GM19099 (cell line): ENCODE data around the gene UBA1.

Experiments used
- POLR2A ChIP-seq: IDR thresholded peaks from 3 replicates; pipeline ENCODE4 v1.6.1; 2011; ENCODE audit warnings: low read depth; ENCODE audit not compliant: insufficient read length; ENCODE audit errors: extremely low read depth

UBA1 gene

GRCh38 chrX:47178337-47178736, 15.3 kb upstream of the UBA1 start:
- TF ChIP-seq POLR2A: no peak

DNA sequence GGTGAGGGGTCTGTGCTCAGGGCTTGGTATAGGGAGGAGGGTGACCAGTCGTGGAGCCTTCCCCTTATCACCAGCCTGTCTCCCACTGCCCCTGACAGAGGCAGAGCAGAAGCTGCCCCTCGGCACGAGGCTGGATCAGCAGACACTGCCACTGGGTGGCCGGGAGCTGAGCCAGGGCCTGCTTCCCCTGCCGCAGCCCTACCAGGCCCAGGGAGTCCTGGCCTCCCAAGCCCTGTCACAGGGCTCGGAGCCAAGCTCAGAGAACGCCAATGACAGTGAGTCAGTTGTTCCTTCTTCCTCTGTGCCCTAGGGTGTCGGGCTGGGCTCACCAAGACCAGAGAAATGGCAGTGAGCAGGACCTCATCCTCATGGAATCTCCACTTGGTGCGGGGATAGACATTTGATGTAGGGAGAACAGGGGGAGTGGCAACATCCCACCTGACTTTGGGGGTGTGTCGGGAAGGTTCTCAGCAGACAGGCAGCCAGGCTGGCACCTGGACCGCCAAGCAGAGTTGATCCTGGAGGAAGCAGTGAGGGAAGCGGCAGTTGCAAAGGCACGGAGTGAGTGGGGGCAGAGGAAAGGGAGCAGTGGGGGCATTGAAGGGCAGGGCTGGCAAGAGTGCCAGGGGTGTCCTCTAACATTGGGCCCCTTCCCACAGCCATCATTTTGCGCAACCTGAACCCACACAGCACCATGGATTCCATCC, 14.3 kb upstream of the UBA1 start:
- TF ChIP-seq POLR2A: no peak

DNA sequence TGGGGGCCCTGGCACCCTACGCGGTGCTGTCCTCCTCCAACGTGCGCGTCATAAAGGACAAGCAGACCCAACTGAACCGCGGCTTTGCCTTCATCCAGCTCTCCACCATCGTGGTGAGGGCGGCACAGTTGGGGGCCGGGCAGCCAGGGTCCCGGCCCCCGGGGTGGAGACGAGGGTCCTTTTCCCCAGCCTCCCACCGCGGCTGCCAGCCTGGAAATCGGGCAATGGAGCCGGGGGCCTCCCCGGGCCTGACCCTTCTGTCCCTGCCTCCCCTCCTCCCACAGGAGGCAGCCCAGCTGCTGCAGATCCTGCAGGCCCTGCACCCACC, 13.7 kb upstream of the UBA1 start:
- TF ChIP-seq POLR2A: no peak

GRCh38 chrX:47180346-47180745, 13.3 kb upstream of the UBA1 start:
- TF ChIP-seq POLR2A: no peak

- TF ChIP-seq POLR2A: no peak
Observed at GRCh38 chrX:47181301-47181700, 12.3 kb upstream of the UBA1 start.

GRCh38 chrX:47182106-47182700, 11.4 kb upstream of the UBA1 start:
- TF ChIP-seq POLR2A: no peak

- no peak for TF ChIP-seq POLR2A
Observed at GRCh38 chrX:47184486-47184885, 9.1 kb upstream of the UBA1 start.

DNA sequence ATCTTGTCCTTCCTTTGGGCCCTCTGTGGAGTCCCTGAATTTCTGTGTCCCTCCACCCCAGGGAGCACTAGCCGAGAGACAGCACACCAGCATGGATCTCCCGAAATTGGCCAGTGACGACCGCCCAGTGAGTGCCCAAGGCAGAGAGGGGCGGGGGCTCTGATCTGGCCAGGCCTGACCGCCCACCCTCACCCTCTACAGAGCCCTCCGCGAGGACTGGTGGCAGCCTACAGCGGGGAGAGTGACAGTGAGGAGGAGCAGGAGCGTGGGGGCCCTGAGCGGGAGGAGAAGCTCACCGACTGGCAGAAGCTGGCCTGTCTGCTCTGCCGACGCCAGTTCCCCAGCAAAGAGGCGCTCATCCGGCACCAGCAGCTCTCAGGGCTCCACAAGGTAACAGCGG, 8.4 kb upstream of the UBA1 start:
- no peak for TF ChIP-seq POLR2A

DNA sequence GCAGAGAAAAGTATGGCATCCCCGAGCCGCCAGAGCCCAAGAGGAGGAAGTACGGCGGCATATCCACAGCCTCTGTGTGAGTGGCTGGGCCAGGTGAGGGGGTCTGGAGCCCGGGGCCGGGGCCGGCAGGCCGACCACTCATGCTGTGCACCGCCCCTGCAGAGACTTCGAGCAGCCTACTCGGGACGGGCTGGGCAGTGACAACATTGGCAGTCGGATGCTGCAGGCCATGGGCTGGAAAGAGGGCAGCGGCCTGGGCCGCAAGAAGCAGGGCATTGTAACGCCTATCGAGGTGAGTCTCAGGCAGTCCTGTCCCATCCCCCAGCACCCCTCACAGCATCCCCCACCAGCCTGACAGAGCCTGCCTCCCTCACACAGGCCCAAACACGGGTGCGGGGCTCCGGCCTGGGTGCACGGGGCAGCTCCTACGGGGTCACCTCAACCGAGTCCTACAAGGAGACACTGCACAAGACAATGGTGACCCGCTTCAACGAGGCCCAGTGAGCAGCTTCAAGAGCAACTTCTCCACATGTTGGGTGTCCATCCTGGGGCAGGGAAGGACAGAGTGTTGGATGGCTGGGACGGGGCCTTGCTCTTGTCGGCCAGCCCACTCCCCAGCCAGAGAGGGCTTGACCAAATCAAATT, 7.4 kb upstream of the UBA1 start:
- TF ChIP-seq POLR2A: no peak

DNA sequence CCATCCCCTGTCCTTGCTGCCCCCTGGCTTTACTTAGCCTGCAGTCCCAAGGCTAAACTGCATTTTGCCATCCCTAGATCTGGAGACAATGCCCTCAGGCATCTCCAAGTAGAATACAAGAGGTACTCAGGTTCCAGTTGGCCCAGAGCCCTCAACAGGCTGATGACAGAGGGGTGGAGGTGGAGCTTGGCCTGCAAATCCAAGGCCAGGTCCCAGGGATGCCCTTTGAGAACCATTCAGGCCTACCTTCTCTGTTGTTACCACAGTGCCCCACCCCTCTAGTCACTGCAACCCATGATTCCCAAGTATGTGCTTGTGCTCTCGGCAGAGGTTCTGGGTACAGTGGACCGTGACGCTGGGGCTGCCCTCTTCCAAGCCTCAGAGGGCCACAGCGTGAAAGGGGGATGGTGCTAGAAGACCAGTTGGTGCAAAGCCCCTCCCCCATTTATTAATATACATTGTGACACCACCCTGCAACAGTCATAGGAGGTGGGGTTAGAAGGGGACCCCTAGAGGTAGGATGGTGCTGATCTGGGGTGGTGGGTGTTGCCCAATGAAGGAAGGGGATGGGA, 6.4 kb upstream of the UBA1 start:
- no peak for TF ChIP-seq POLR2A

- no peak for TF ChIP-seq POLR2A
Observed at GRCh38 chrX:47189906-47190305, 3.7 kb upstream of the UBA1 start.

DNA sequence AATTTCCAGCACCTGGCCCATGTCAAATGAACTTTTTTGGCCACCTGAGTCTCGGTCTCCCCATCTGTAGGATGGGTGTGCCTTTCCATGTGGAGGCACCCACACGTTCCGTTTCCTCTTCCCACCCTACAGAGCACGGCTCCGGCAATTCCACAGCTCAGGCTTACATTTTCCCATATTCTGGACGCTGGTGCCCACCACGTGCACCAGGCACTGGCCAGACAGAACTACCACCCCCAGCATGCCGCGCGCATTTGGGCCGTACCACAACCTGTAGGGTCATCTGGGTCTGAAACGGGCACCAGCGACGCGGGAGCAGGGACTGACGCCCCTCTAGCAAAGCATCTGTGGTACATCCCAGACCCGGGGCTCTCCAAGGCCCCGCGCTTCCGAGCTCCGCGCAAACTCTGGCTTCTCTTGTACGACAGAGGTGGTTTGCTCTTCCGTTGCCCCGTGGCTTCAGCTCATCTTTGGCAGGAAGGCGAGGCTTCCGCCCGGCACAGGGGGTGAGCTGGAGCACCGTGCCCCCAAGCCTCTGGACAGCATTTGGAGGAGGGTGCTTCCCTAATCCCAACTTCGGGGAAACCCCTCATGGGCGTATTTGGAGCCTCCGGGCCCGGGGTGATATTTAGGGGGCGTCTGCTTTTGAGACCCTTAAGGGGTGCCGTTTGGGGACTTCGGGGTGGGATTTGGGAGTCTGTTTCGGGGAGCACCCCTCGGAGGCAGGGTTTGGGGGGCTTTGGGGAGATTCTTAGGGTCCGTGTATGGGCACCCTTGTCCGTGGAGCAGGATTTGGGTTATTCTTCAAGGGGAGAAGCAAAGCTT, 3.0 kb upstream of the UBA1 start:
- TF ChIP-seq POLR2A: peak; percentile 82

GRCh38 chrX:47191331-47191730, 2.3 kb upstream of the UBA1 start:
- peak; percentile 39 for TF ChIP-seq POLR2A

GRCh38 chrX:47191806-47192401, 1.7 kb upstream of the UBA1 start:
- no peak for TF ChIP-seq POLR2A
